Upper lobe of left lung (tissue), 4 donors: ENCODE results near the gene RPL22.

Experiments used
- CTCF ChIP-seq, 6 experiments: fragments of 450-650 bp in 4 of 6; fragments of 200-600 bp in 2 of 6; sonication (generic) in 2 of 6; IDR thresholded peaks; one replicate each; pipeline ENCODE4 v1.5.1; 2016 to 2019; ENCODE audit warnings: antibody characterized with exemption in 6 of 6
- EP300 ChIP-seq, 4 donors: sonication (generic); formaldehyde crosslinking; IDR thresholded peaks; one replicate each; pipeline ENCODE4 v1.5.1; 2017; ENCODE audit warnings: antibody characterized with exemption in 4 of 4, control low read depth in 2 of 4
- POLR2A ChIP-seq, 4 donors: fragments of 450-650 bp; IDR thresholded peaks; one replicate each; pipeline ENCODE4 v1.5.1; 2016 to 2017; ENCODE audit warnings: antibody characterized with exemption in 4 of 4, mild to moderate bottlenecking in 2 of 4
- POLR2AphosphoS5 ChIP-seq, 2 donors: sonication (generic); formaldehyde crosslinking; IDR thresholded peaks; one replicate each; pipeline ENCODE4 v1.5.1; 2017; ENCODE audit warnings: antibody characterized with exemption in 2 of 2

- TF ChIP-seq CTCF (IDR thresholded peaks at IDR 0.05): no peak
- no peak for TF ChIP-seq POLR2A (IDR thresholded peaks at IDR 0.05)
- TF ChIP-seq POLR2AphosphoS5 (IDR thresholded peaks at IDR 0.05): no peak
- TF ChIP-seq EP300 (IDR thresholded peaks at IDR 0.05): no peak
Observed at GRCh38 chr1:6149597-6149996, 49.8 kb downstream of the RPL22 start.
